Natural killer cell treated with Interleukin-12 subunit alpha and Interleukin-12 subunit beta and Interleukin-15 and Interleukin-18, amount 100 ng/mL, for 72 hours (primary cell): ENCODE measurements around the gene GPR150. TPM values are rescaled to one million over a fixed set of nuclear protein-coding genes. Genes with fewer than 3 reads are reported as not detected.
"Not testable (repeated sequence)": the region's sequence is repeated elsewhere in the genome, so short reads cannot be mapped to it uniquely, and the experiment has no call there.

Experiments used
- ATAC-seq, 2 donors: fragments of 150-1000 bp; cut with Tn5 transposase in 1 of 2; sonication (Bioruptor Pico), chemical (Tn5 transposase) in 1 of 2; 2 replicates each; pipeline ENCODE4 v1.10.0; 2021
- DNase-seq: peaks from one replicate; pipeline ENCODE4 v3.0.0; 2022; ENCODE audit warnings: low spot score
- H3K27ac Mint-ChIP-seq, 2 donors: 1 replicate in 1 of 2; 2 replicates in 1 of 2; pipeline ENCODE4 v1.8.0; 2022; ENCODE audit warnings: mixed read lengths in 2 of 2, mild to moderate bottlenecking in 1 of 2, moderate library complexity in 1 of 2
- H3K27me3 Mint-ChIP-seq, 2 donors: 1 replicate in 1 of 2; 2 replicates in 1 of 2; pipeline ENCODE4 v1.8.0; 2022; ENCODE audit warnings: mixed read lengths in 2 of 2
- H3K36me3 Mint-ChIP-seq: one replicate; pipeline ENCODE4 v1.8.0; 2022; ENCODE audit warnings: mixed read lengths
- H3K4me1 Mint-ChIP-seq, 2 donors: 1 replicate in 1 of 2; 2 replicates in 1 of 2; pipeline ENCODE4 v1.8.0; 2022; ENCODE audit warnings: low read depth in 2 of 2, mixed read lengths in 2 of 2, mild to moderate bottlenecking in 1 of 2
- H3K4me3 Mint-ChIP-seq: one replicate; pipeline ENCODE4 v1.8.0; 2022; ENCODE audit warnings: mixed read lengths
- H3K9me3 Mint-ChIP-seq: 2 replicates; pipeline ENCODE4 v1.8.0; 2022; ENCODE audit warnings: mixed read lengths
- total RNA-seq, 2 donors: library from RNA; stranded (reverse); gene quantifications; one replicate each; pipeline ENCODE4 v1.2.3, GENCODE V29; 2022

The GPR150 gene
- total RNA-seq, 2 donors from 2014 or later: 0.21 TPM; not detected in 1

- Mint-ChIP-seq H3K4me1 (peaks cover 12 to 14% of the 10 kb centered on the region in 2 donors), H3K9me3 (peaks cover 11% of the 10 kb centered on the region), H3K27ac (peak overlapping the region; percentile 76 to 90), H3K4me3 (peak overlapping the region; percentile 46), H3K36me3 (peaks cover 10% of the 10 kb centered on the region), H3K27me3 (no peaks in the 10 kb centered on the region)
- ATAC-seq (peak in 1 of 2 donors; percentile 2), DNase-seq (no peak)
Measured at GRCh38 chr5:95631255-95631958, 11.5 kb downstream of the GPR150 start.

- Mint-ChIP-seq H3K4me1 (peaks cover 12 to 14% of the 10 kb centered on the region in 2 donors), H3K9me3 (peaks cover 11% of the 10 kb centered on the region), H3K27me3 (no peaks in the 10 kb centered on the region), H3K27ac (peak overlapping the region; percentile 76 to 90), H3K4me3 (peak overlapping the region; percentile 46), H3K36me3 (peaks cover 10% of the 10 kb centered on the region)
- DNase-seq (peak; percentile 75), ATAC-seq (peak; percentile 98 to 100)
Measured at GRCh38 chr5:95631991-95632675, 12.2 kb downstream of the GPR150 start.

GRCh38 chr5:95632942-95633341, 13.1 kb downstream of the GPR150 start:
- H3K27ac Mint-ChIP-seq, H3K27me3 Mint-ChIP-seq: not testable (repeated sequence)

GRCh38 chr5:95633671-95634070, 13.8 kb downstream of the GPR150 start:
- ATAC-seq: no peak
- Mint-ChIP-seq H3K4me3 (no peak overlapping the region), H3K27ac (peak overlapping the region in 1 of 2 donors; percentile 32), H3K4me1 (peaks cover 12 to 14% of the 10 kb centered on the region in 2 donors), H3K36me3 (peaks cover 10% of the 10 kb centered on the region), H3K9me3 (peaks cover 11% of the 10 kb centered on the region), H3K27me3 (peaks cover 0 to 7% of the 10 kb centered on the region in 2 donors)
- no peak for DNase-seq

More at GRCh38 chr5:95632942-95633341, 13.1 kb downstream of the GPR150 start:
- ATAC-seq, DNase-seq, H3K36me3 Mint-ChIP-seq, H3K4me3 Mint-ChIP-seq: not testable (repeated sequence)
- Mint-ChIP-seq H3K9me3 (peaks cover 11% of the 10 kb centered on the region), H3K4me1 (peaks cover 12 to 14% of the 10 kb centered on the region in 2 donors)

- H3K27me3 Mint-ChIP-seq: peaks cover under 1 to 9% of the 10 kb centered on the region in 2 donors
- DNase-seq (no peak), ATAC-seq (no peak)
Measured at GRCh38 chr5:95634081-95634480, 14.2 kb downstream of the GPR150 start.

GRCh38 chr5:95638632-95639031, 18.7 kb downstream of the GPR150 start:
- DNase-seq: no peak
- Mint-ChIP-seq H3K4me3 (no peak overlapping the region), H3K4me1 (no peaks in the 10 kb centered on the region), H3K9me3 (no peaks in the 10 kb centered on the region), H3K27ac (no peak overlapping the region), H3K27me3 (peaks cover 5 to 14% of the 10 kb centered on the region in 2 donors), H3K36me3 (no peaks in the 10 kb centered on the region)
- ATAC-seq: no peak

More at GRCh38 chr5:95634081-95634480, 14.2 kb downstream of the GPR150 start:
- peaks cover 12 to 14% of the 10 kb centered on the region in 2 donors for H3K4me1 Mint-ChIP-seq
- H3K9me3 Mint-ChIP-seq: peaks cover 11% of the 10 kb centered on the region
- no peak overlapping the region for H3K4me3 Mint-ChIP-seq
- H3K27ac Mint-ChIP-seq: peak overlapping the region in 1 of 2 donors; percentile 32
- peaks cover 10% of the 10 kb centered on the region for H3K36me3 Mint-ChIP-seq

- DNase-seq: no peak
- Mint-ChIP-seq H3K9me3 (no peaks in the 10 kb centered on the region), H3K27ac (no peak overlapping the region), H3K4me1 (peaks cover 8 to 14% of the 10 kb centered on the region in 2 donors), H3K36me3 (no peaks in the 10 kb centered on the region), H3K27me3 (peaks cover 5 to 14% of the 10 kb centered on the region in 2 donors), H3K4me3 (no peak overlapping the region)
- ATAC-seq: no peak
Measured at GRCh38 chr5:95641741-95642220, 21.9 kb downstream of the GPR150 start.

- peaks cover 13 to 14% of the 10 kb centered on the region in 2 donors for H3K4me1 Mint-ChIP-seq
- ATAC-seq (no peak), DNase-seq (no peak)
- no peak overlapping the region for H3K27ac Mint-ChIP-seq
- no peaks in the 10 kb centered on the region for H3K36me3 Mint-ChIP-seq
- H3K27me3 Mint-ChIP-seq: peaks cover 5 to 13% of the 10 kb centered on the region in 2 donors
- H3K9me3 Mint-ChIP-seq: no peaks in the 10 kb centered on the region
- no peak overlapping the region for H3K4me3 Mint-ChIP-seq
Measured at GRCh38 chr5:95643152-95643551, 23.3 kb downstream of the GPR150 start.

GRCh38 chr5:95644351-95645042, 24.6 kb downstream of the GPR150 start:
- peak overlapping the region; percentile 36 for H3K4me3 Mint-ChIP-seq
- DNase-seq: no peak
- no peak for ATAC-seq
- peaks cover 13 to 14% of the 10 kb centered on the region in 2 donors for H3K4me1 Mint-ChIP-seq
- peak overlapping the region in 1 of 2 donors; percentile 20 for H3K27ac Mint-ChIP-seq
- no peaks in the 10 kb centered on the region for H3K36me3 Mint-ChIP-seq
- no peaks in the 10 kb centered on the region for H3K9me3 Mint-ChIP-seq
- peaks cover 2 to 3% of the 10 kb centered on the region in 2 donors for H3K27me3 Mint-ChIP-seq

GRCh38 chr5:95646226-95646568, 26.3 kb downstream of the GPR150 start:
- ATAC-seq, H3K36me3 Mint-ChIP-seq, H3K9me3 Mint-ChIP-seq, H3K27me3 Mint-ChIP-seq, DNase-seq: not testable (repeated sequence)
- Mint-ChIP-seq H3K27ac (peak overlapping the region; percentile 81 to 87), H3K4me3 (peak overlapping the region; percentile 76), H3K4me1 (peaks cover 13 to 14% of the 10 kb centered on the region in 2 donors)

- Mint-ChIP-seq H3K36me3 (no peaks in the 10 kb centered on the region), H3K9me3 (no peaks in the 10 kb centered on the region), H3K27ac (peak within 1 kb of the TSS; percentile 81 to 87), H3K27me3 (no peaks in the 10 kb centered on the region), H3K4me1 (peaks cover 13 to 14% of the 10 kb centered on the region in 2 donors), H3K4me3 (peak within 1 kb of the TSS; percentile 76)
- DNase-seq (peak; percentile 99), ATAC-seq (peak; percentile 99 to 100)
Measured at GRCh38 chr5:95646569-95647431, 26.9 kb downstream of the GPR150 start, which contains the start of gene RFESD. RFESD (plus strand) TSS chr5:95646777; CDS start chr5:95652272, 5,495 bp downstream.

GRCh38 chr5:95647886-95648860, 28.3 kb downstream of the GPR150 start:
- Mint-ChIP-seq H3K4me1 (peaks cover 13 to 14% of the 10 kb centered on the region in 2 donors), H3K36me3 (no peaks in the 10 kb centered on the region), H3K9me3 (no peaks in the 10 kb centered on the region), H3K4me3 (peak overlapping the region; percentile 55), H3K27ac (peak overlapping the region in 1 of 2 donors; percentile 59), H3K27me3 (no peaks in the 10 kb centered on the region)
- DNase-seq (no peak), ATAC-seq (no peak)
